Fibroblast of lung (primary cell): Measurements from ENCODE around the gene KIF6.

Experiments used
- EZH2 ChIP-seq: IDR thresholded peaks from 2 replicates; pipeline ENCODE4 v1.5.1; 2012; ENCODE audit warnings: low read length, control low read depth, mild to moderate bottlenecking; ENCODE audit errors: missing control alignments
- TF ChIP-seq, protein P1 (sequence below), 2 donors: IDR thresholded peaks in 1 of 2; conservative IDR thresholded peaks in 1 of 2; 1 replicate in 1 of 2; 2 replicates in 1 of 2; pipeline ENCODE4 v1.5.1; 2011 to 2012; ENCODE audit warnings: low read length in 2 of 2, control low read depth in 1 of 2, inconsistent platforms in 1 of 2, low read depth in 1 of 2, mild to moderate bottlenecking in 1 of 2

GRCh38 chr6:39706819-39707335, 18.3 kb downstream of the KIF6 start:
- TF ChIP-seq, protein P1, sequence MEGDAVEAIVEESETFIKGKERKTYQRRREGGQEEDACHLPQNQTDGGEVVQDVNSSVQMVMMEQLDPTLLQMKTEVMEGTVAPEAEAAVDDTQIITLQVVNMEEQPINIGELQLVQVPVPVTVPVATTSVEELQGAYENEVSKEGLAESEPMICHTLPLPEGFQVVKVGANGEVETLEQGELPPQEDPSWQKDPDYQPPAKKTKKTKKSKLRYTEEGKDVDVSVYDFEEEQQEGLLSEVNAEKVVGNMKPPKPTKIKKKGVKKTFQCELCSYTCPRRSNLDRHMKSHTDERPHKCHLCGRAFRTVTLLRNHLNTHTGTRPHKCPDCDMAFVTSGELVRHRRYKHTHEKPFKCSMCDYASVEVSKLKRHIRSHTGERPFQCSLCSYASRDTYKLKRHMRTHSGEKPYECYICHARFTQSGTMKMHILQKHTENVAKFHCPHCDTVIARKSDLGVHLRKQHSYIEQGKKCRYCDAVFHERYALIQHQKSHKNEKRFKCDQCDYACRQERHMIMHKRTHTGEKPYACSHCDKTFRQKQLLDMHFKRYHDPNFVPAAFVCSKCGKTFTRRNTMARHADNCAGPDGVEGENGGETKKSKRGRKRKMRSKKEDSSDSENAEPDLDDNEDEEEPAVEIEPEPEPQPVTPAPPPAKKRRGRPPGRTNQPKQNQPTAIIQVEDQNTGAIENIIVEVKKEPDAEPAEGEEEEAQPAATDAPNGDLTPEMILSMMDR (conservative IDR thresholded peaks at IDR 0.05 in 1 of 2, IDR thresholded peaks at IDR 0.05 in 1 of 2; ENCODE audit: low read depth in 1 of 2, low read length in 2 of 2): no peak
- TF ChIP-seq EZH2: no peak
